Measurements from ENCODE around the gene ADCY1. TPM values are rescaled to one million over a fixed set of nuclear protein-coding genes. Genes with fewer than 3 reads are reported as not detected.
"Not testable (repeated sequence)": the region's sequence is repeated elsewhere in the genome, so short reads cannot be mapped to it uniquely, and the experiment has no call there.

Gene ADCY1
- total RNA-seq, 1 donor, result under 0.01 TPM

- Histone ChIP-seq H3K4me1 (ENCODE audit: insufficient read depth, low read length) (no peaks in the 10 kb centered on the region), H3K9me3 (ENCODE audit: low read depth, low read length) (no peaks in the 10 kb centered on the region), H3K27me3 (ENCODE audit: insufficient read depth, low read length) (no peaks in the 10 kb centered on the region), H3K4me3 (ENCODE audit: low read length) (no peak overlapping the region)
Measured at GRCh38 chr7:45715471-45716352, 141.5 kb downstream of the ADCY1 start.

GRCh38 chr7:45716380-45717203 is 142.4 kb downstream of the ADCY1 start:
- Histone ChIP-seq H3K4me3 (ENCODE audit: low read length) (no peak overlapping the region), H3K27me3 (ENCODE audit: insufficient read depth, low read length) (no peaks in the 10 kb centered on the region), H3K9me3 (ENCODE audit: low read depth, low read length) (no peaks in the 10 kb centered on the region), H3K4me1 (ENCODE audit: insufficient read depth, low read length) (no peaks in the 10 kb centered on the region)

- no peaks in the 10 kb centered on the region for H3K4me1 ChIP-seq (ENCODE audit: insufficient read depth, low read length)
- no peaks in the 10 kb centered on the region for H3K27me3 ChIP-seq (ENCODE audit: insufficient read depth, low read length)
- no peaks in the 10 kb centered on the region for H3K9me3 ChIP-seq (ENCODE audit: low read depth, low read length)
- no peak overlapping the region for H3K4me3 ChIP-seq (ENCODE audit: low read length)
Measured at GRCh38 chr7:45717537-45718235, 143.5 kb downstream of the ADCY1 start.

GRCh38 chr7:45718464-45719330 is 144.5 kb downstream of the ADCY1 start:
- Histone ChIP-seq H3K4me1 (ENCODE audit: insufficient read depth, low read length) (no peaks in the 10 kb centered on the region), H3K27me3 (ENCODE audit: insufficient read depth, low read length) (no peaks in the 10 kb centered on the region)

GRCh38 chr7:45720989-45721388 is 146.8 kb downstream of the ADCY1 start:
- no peaks in the 10 kb centered on the region for H3K27me3 ChIP-seq (ENCODE audit: insufficient read depth, low read length)
- H3K9me3 ChIP-seq (ENCODE audit: low read depth, low read length), result no peaks in the 10 kb centered on the region
- no peak overlapping the region for H3K4me3 ChIP-seq (ENCODE audit: low read length)
- H3K4me1 ChIP-seq (ENCODE audit: insufficient read depth, low read length), result no peaks in the 10 kb centered on the region

More at GRCh38 chr7:45718464-45719330, 144.5 kb downstream of the ADCY1 start:
- no peak overlapping the region for H3K4me3 ChIP-seq (ENCODE audit: low read length)
- no peaks in the 10 kb centered on the region for H3K9me3 ChIP-seq (ENCODE audit: low read depth, low read length)

GRCh38 chr7:45721686-45722598 is 147.8 kb downstream of the ADCY1 start:
- Histone ChIP-seq H3K27me3 (ENCODE audit: insufficient read depth, low read length) (no peaks in the 10 kb centered on the region), H3K4me1 (ENCODE audit: insufficient read depth, low read length) (no peaks in the 10 kb centered on the region), H3K9me3 (ENCODE audit: low read depth, low read length) (no peaks in the 10 kb centered on the region), H3K4me3 (ENCODE audit: low read length) (no peak overlapping the region)

- H3K27me3 ChIP-seq (ENCODE audit: insufficient read depth, low read length); H3K4me3 ChIP-seq (ENCODE audit: low read length); H3K9me3 ChIP-seq (ENCODE audit: low read depth, low read length); H3K4me1 ChIP-seq (ENCODE audit: insufficient read depth, low read length): not testable (repeated sequence)
Measured at GRCh38 chr7:45725231-45725630, 151.1 kb downstream of the ADCY1 start.

- Histone ChIP-seq H3K9me3 (ENCODE audit: low read depth, low read length) (no peaks in the 10 kb centered on the region), H3K4me1 (ENCODE audit: insufficient read depth, low read length) (no peaks in the 10 kb centered on the region), H3K4me3 (ENCODE audit: low read length) (no peak overlapping the region), H3K27me3 (ENCODE audit: insufficient read depth, low read length) (no peaks in the 10 kb centered on the region)
Measured at GRCh38 chr7:45726883-45727282, 152.7 kb downstream of the ADCY1 start.

GRCh38 chr7:45731692-45732443 is 157.7 kb downstream of the ADCY1 start:
- H3K4me1 ChIP-seq (ENCODE audit: insufficient read depth, low read length); H3K27me3 ChIP-seq (ENCODE audit: insufficient read depth, low read length); H3K9me3 ChIP-seq (ENCODE audit: low read depth, low read length); H3K4me3 ChIP-seq (ENCODE audit: low read length): not testable (repeated sequence)

GRCh38 chr7:45738920-45739319 is 164.8 kb downstream of the ADCY1 start:
- H3K27me3 ChIP-seq (ENCODE audit: insufficient read depth, low read length); H3K4me3 ChIP-seq (ENCODE audit: low read length); H3K4me1 ChIP-seq (ENCODE audit: insufficient read depth, low read length); H3K9me3 ChIP-seq (ENCODE audit: low read depth, low read length): not testable (repeated sequence)

- not testable (repeated sequence) for H3K9me3 ChIP-seq (ENCODE audit: low read depth, low read length); H3K4me3 ChIP-seq (ENCODE audit: low read length); H3K27me3 ChIP-seq (ENCODE audit: insufficient read depth, low read length); H3K4me1 ChIP-seq (ENCODE audit: insufficient read depth, low read length)
Measured at GRCh38 chr7:45740573-45740972, 166.4 kb downstream of the ADCY1 start.

- H3K4me1 ChIP-seq (ENCODE audit: insufficient read depth, low read length); H3K4me3 ChIP-seq (ENCODE audit: low read length); H3K27me3 ChIP-seq (ENCODE audit: insufficient read depth, low read length); H3K9me3 ChIP-seq (ENCODE audit: low read depth, low read length): not testable (repeated sequence)
Measured at GRCh38 chr7:45748976-45749375, 174.8 kb downstream of the ADCY1 start.

- not testable (repeated sequence) for H3K27me3 ChIP-seq (ENCODE audit: insufficient read depth, low read length); H3K4me3 ChIP-seq (ENCODE audit: low read length); H3K9me3 ChIP-seq (ENCODE audit: low read depth, low read length); H3K4me1 ChIP-seq (ENCODE audit: insufficient read depth, low read length)
Measured at GRCh38 chr7:45751352-45751751, 177.2 kb downstream of the ADCY1 start.

Data from mononuclear cell (primary cell).